Measurements from ENCODE around the gene OOEP.

OOEP gene

DNA sequence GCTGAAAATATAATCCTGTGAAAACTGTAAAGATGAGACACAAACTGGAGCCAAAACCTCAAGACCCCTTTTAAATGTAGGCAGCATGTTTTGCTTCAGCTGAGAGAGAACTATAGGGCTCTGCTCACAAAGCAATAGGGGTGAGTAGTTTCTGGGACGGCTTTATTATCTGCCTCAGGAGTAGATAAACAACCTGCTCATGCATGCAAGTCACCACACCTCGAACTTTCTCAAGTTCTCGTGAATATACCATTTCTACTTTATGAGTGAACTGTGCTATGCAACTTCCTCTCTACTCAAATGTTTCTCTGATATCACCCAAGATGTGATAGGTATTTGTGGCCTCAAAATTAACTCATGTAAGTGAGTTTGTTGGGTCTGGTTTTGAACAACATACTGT is 7.5 kb upstream of the OOEP start:
- no peak for TF ChIP-seq ZNF274 (IDR thresholded peaks at IDR 0.05; ENCODE audit: low read depth, low read length)
- H3K4me3 ChIP-seq (ENCODE audit: low read length) = no peak overlapping the region

DNA sequence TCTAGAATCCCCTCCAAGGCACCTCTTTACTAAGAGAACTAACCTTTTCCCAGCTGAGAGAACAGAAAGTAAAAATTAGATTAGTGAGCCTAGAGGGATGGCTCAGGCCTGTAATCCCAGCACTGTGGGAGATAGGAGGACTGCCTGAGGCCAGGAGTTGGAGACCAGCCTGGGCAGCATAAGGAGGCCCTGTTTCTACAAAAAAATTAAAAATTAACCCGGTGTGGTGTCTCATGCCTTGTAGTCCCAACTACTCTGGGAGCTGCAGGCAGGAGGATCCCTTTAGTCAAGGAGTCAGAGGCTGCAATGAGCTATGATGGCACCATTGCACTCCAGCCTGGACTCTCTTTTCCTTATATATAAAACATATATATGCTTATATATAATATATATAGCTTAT is 5.5 kb upstream of the OOEP start:
- no peak overlapping the region for H3K4me3 ChIP-seq (ENCODE audit: low read length)
- no peak for TF ChIP-seq ZNF274 (IDR thresholded peaks at IDR 0.05; ENCODE audit: low read depth, low read length)

GRCh38 chr6:73372516-73372915 is 2.8 kb upstream of the OOEP start:
- no peak for TF ChIP-seq ZNF274 (IDR thresholded peaks at IDR 0.05; ENCODE audit: low read depth, low read length)
- no peak overlapping the region for H3K4me3 ChIP-seq (ENCODE audit: low read length)

DNA sequence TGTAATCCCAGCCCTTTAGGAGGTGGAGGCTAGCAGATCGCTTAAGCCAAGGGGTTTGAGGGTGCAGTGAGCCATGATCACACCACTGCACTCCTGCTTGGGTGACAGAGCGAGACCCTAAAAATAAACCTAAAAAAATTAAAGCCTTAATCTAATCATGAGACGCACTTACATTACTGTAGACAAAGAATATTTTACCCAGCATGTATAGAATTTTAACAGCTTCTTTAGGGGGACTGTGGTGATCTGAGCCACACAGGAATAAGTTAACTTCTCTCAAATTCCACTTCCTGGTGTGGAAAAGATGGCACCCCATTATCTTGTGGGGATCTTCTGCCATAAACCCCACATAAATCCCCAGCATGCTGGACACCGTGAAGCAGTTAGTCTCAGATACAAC is 2.3 kb upstream of the OOEP start:
- H3K4me3 ChIP-seq (ENCODE audit: low read length) = no peak overlapping the region
- TF ChIP-seq ZNF274 (IDR thresholded peaks at IDR 0.05; ENCODE audit: low read depth, low read length) = no peak

DNA sequence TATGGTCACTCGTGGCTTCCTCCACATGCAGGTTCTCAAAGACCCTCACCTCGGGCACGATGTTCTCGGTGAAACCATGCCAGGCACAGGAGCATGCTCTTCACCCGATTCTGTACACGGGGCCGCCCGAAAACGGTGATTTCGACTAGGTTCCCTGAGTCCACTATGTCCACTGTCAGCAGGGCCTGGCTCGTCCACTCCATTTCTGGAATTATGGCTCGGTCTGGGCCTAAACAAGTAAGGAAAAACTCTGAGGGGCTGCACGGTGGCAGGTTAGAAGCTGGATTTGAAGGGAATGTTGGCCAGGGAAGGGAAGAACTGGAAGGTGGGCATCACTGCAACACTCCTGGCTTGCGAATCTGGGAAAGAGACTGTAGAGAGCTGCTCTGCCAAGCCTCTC is 540 bp downstream of the OOEP start:
- H3K4me3 ChIP-seq (ENCODE audit: low read length) = no peak overlapping the region
- TF ChIP-seq ZNF274 (IDR thresholded peaks at IDR 0.05; ENCODE audit: low read depth, low read length) = no peak

DNA sequence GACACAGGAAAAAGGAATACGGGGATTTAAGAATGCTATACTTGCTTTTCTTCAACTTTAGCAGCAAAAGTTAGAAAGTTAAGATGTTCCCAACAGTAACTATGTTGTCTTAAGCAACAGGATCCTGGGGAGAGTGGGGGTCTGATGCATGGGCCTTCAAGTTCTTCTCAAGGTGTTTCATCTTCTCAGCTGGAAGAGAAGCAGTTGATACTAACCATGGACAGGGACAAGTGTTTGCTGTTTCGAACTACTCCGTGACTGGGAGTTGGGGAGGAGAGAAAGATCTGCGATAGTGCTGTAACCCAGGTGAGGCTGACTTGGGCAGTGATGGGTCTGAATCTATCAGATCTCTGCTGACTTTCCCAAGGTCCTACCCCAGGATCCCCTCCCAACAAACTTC is 1.0 kb downstream of the OOEP start:
- TF ChIP-seq ZNF274 (IDR thresholded peaks at IDR 0.05; ENCODE audit: low read depth, low read length) = no peak

DNA sequence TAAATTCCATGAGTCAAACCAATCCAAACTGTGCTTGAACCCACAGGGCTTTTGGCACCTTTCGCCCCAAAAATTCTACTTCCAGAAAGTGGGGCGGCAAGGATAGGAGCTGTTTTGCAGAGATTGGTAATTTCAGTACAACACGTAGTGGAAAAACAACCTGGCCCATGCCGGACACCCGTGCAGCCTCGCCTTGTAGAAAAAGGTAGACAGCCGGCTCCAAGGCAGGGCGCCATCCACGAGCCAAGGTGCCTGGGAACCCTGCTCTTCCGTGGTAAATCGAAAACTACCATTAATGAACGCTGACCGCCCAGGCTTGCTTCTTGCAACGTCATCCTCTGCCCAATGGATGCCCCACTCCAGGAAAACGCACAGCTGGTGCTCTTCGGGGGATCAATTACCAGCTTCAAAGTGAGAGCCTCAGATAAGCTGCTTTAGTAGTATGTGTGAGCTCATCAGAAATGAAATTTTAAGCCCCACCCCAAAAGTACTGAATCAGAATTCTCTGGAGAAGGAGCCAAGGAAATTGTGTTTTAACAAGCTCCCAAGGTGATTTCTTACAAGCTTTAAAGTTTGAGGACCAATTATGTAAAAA is 1.8 kb downstream of the OOEP start:
- H3K4me3 ChIP-seq (ENCODE audit: low read length) = no peak overlapping the region
- no peak for TF ChIP-seq ZNF274 (IDR thresholded peaks at IDR 0.05; ENCODE audit: low read depth, low read length)

More for the DNA sequence above, 1.0 kb downstream of the OOEP start:
- H3K4me3 ChIP-seq (ENCODE audit: low read length) = no peak overlapping the region

- no peak overlapping the region for H3K4me3 ChIP-seq (ENCODE audit: low read length)
- TF ChIP-seq ZNF274 (IDR thresholded peaks at IDR 0.05; ENCODE audit: low read depth, low read length) = no peak
These were observed 5.1 kb downstream of the OOEP start for GRCh38 chr6:73364549-73364948.

DNA sequence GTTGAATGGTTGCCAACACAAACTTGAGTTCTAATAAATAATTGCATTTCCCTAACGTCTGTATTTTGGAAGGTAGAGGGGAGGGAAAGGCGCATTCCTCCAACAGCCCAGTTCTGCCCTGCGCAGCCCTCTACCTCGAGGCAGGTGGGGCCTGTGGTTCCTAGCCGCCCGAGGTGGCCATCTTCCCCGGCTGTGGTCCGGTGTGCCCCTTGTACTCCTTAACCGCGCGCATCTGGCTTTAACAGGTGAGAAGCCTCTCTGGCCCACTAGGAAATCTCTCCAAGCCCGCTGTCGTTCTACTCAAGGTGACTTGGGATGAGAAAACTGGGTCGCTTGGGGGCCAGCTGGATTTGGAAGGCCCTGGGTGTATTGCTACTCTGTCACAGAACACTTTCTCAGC is 5.6 kb downstream of the OOEP start:
- no peak overlapping the region for H3K4me3 ChIP-seq (ENCODE audit: low read length)
- no peak for TF ChIP-seq ZNF274 (IDR thresholded peaks at IDR 0.05; ENCODE audit: low read depth, low read length)

DNA sequence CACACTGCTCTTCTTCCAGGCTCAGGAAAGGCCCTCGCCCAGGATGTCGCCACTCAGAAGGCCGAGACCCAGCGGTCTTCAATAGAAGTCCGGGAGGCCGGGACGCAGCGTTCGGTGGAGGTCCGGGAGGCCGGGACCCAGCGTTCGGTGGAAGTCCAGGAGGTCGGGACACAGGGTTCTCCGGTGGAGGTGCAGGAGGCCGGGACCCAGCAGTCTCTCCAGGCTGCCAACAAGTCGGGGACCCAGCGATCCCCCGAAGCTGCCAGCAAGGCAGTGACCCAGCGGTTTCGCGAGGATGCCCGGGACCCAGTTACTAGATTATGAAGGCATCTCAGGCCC is 6.2 kb downstream of the OOEP start:
- TF ChIP-seq ZNF274 (IDR thresholded peaks at IDR 0.05; ENCODE audit: low read depth, low read length) = no peak

DNA sequence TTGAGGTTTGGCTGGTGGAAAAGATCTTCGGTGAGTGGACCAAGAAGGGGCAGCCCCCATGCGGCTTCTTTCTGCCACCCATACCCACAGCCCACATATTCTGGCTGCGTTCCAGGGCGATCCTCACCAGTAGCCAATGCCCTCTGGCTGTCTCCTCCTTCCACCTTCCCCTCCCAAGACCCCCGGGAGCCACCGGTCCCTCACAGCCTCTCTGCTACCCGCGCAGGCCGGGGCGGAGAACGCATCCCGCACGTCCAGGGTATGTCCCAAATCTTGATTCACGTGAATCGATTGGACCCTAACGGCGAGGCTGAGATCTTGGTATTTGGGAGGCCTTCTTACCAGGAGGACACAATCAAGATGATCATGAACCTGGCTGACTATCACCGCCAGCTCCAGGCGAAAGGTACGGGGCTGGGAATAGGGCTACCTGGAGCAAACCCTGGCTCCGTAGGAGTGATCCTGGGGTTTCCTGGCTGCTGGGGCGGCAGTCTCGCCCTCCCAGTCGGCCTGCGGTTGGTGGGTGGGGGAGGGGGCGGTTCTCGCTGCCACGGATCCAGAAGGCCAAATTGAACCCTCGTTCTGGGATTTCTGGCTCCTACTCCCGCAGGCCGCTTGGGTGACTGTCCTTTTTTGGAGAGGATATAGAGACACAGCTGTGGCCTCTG is 6.7 kb downstream of the OOEP start:
- no peak overlapping the region for H3K4me3 ChIP-seq (ENCODE audit: low read length)
- no peak for TF ChIP-seq ZNF274 (IDR thresholded peaks at IDR 0.05; ENCODE audit: low read depth, low read length)

More for the DNA sequence above, 6.2 kb downstream of the OOEP start:
- no peak overlapping the region for H3K4me3 ChIP-seq (ENCODE audit: low read length)

GRCh38 chr6:73362358-73362757 is 7.3 kb downstream of the OOEP start, which contains the start of gene KHDC3L:
KHDC3L (plus strand) TSS chr6:73362658; CDS start chr6:73362730, 72 bp downstream.
- H3K4me3 ChIP-seq (ENCODE audit: low read length) = no peak within 1 kb of the TSS
- no peak for TF ChIP-seq ZNF274 (IDR thresholded peaks at IDR 0.05; ENCODE audit: low read depth, low read length)

- no peak for TF ChIP-seq ZNF274 (IDR thresholded peaks at IDR 0.05; ENCODE audit: low read depth, low read length)
- H3K4me3 ChIP-seq (ENCODE audit: low read length) = no peak within 1 kb of the TSS
These were observed 15.8 kb downstream of the OOEP start, which contains the start of gene DPPA5 for GRCh38 chr6:73353636-73354593. DPPA5 (minus strand) TSS chr6:73354276; CDS start chr6:73354225, 51 bp downstream.

DNA sequence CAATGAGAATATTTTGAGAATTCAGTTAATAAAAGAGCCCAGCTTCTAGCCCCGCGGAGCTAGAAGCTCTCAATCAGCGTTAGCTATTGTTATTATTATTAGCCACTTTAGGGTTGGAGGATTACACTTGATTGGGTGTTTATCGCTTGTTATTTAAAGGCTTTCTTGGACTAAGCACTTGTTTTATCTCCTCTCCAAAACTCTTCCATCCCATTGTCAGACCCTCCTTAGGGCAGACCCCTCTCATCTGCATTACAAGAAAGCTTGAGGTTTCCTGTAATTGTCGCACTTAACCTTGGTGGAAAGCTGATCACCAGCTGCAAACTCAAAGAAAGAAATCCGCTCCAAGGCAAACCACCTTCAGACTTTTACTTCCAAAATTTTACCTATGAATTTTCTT is 20.4 kb downstream of the OOEP start:
- no peak for TF ChIP-seq ZNF274 (IDR thresholded peaks at IDR 0.05; ENCODE audit: low read depth, low read length)
- no peak overlapping the region for H3K4me3 ChIP-seq (ENCODE audit: low read length)

All from GM08714 (cell line).